ENCODE data around the gene ZNF740.
A peak's percentile ranks its signal among the peaks of the same experiment; 100 is the strongest.

Gene ZNF740

DNA sequence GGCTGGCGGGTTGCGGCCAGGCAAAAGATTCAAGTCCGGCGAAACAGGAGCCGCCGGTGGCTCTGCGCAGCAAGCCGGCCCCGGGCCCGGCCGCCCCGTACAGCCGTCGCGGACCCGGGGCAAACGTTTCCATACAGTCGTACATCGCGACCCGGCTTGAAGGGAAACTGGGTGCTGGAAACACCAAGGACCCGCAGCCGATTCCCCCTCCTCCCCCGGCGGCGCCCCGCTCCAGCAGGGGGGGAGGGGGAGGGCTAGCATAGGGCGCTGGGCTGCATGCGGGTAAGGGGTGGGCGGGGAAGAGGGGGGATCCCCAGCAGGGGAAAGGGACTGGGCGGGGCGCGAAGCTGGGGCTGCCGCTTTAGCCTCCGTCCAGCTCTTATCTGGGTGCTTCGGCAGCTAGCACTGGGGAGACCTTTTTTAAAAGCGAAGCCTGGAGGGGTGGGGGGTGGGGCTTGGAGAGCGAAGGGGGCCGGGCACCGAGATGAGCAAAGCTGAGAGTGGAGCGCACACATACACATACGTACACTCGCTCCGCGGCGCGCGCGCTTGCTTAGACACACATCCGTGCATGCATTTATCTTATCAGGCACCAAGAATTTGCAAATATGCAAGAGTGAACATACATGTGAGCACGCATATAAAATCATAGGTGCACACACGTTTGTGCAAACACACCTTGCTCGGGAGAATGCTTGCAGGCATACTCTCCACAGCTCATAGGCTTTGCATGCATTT, 39.6 kb downstream of the ZNF740 start:
- DNase-seq (ENCODE audit: insufficient read length, low spot score), result peak; percentile 78
- FAIRE-seq, result no peak
- TF ChIP-seq POLR2A (IDR thresholded peaks at IDR 0.05; ENCODE audit: low read depth, low read length), result no peak

DNA sequence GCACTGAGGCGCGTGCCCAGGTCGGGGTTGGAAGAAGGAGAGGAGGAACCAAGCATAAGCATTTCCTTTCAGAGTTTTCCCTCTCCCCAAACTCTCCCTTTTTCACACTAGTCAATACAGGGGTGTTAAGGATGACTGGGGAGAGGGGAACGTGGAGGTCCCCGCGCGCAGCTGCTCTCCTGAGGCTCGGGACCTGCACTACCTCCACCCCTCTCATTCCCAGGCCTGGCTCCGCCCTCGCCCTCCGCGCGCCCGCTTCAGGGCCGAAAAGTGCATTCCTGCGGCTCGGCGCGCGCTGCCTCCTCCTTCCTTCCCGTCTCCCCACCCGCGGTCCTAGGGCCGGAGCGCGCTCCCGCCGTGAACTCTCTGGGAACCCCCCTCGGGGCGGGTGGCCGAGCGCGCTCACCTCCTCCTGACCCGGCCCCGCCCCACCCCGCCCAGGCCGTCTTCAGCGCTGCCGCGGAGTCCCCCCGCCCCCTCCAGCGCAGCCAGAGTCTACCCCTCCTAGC, 40.2 kb downstream of the ZNF740 start:
- DNase-seq (ENCODE audit: insufficient read length, low spot score), result peak; percentile 98
- FAIRE-seq, result no peak
- no peak for TF ChIP-seq POLR2A (IDR thresholded peaks at IDR 0.05; ENCODE audit: low read depth, low read length)

DNA sequence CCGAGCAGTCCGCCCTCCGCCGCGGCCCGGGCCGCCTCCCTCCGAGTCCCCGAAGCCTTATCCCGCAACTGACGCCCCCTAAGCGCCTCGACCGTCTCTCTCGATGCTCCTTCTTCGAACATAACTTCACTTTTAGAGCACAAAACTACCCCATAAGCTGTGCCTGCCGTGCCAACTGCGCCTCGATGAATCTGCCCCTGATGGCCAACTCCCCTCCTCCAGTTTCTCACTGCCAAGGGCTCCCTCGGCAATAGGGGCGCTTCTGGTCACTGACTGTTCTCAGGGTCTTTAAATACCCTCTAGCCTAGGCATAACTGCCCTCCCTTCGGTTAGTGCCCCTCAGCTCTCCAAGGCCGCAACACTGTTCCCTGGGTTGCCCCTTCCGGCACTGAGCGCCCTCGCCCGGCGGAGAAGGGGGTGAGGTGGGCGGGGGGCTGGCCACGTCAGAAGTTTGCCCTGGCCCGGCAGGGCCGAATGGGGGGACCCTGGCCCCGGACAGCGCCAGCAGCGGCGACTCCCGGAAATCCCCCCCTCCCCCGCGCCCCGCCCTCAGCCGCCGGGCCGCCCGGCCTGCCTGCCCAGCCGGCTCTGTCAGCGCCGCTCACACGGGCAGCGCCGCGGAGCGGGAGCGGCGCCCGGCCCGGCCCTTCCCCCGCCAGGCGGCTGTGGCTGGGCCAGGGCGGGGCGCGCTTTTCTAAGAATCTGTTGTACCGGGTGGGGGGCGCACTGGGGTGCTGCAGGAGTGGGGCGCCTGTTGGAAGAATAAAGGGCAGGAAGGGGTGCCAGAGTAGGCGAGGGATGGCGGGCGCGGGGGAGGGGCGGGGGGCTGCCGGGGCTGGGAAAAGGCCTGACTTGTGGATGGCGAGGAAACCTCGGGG, 40.9 kb downstream of the ZNF740 start:
- DNase-seq (ENCODE audit: insufficient read length, low spot score) (peak; percentile 64), FAIRE-seq (no peak)

DNA sequence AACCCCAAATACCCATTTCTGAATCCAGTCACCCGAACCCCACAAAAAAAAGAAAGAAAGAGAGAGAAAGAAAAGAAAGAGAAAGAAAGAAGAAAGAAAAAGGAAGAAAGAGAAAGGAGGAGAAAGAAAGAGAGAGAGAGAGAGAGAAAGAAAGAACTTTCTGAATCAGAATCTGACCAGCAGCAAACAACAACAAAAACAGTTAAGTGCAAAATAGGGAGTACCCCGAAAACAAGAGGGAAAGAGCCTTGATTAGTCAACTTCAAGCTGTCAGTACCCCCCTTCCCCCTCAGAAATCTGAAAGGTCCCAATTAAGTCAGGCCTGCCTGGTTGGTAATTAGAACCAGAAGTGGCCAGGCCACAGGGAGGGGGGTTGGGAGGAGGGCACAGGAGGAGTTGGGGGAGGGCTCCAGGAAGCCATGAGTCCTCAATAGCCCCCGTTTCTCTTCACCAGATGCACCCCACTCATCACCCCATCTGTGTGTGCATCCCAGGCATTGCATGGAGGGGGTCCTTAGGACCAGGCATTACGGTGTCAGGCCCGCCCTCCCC, 41.7 kb downstream of the ZNF740 start:
- no peak for TF ChIP-seq POLR2A (IDR thresholded peaks at IDR 0.05; ENCODE audit: low read depth, low read length)
- DNase-seq (ENCODE audit: insufficient read length, low spot score), result no peak
- no peak for FAIRE-seq

More for the DNA sequence above, 40.9 kb downstream of the ZNF740 start:
- TF ChIP-seq POLR2A (IDR thresholded peaks at IDR 0.05; ENCODE audit: low read depth, low read length), result peak; percentile 61

DNA sequence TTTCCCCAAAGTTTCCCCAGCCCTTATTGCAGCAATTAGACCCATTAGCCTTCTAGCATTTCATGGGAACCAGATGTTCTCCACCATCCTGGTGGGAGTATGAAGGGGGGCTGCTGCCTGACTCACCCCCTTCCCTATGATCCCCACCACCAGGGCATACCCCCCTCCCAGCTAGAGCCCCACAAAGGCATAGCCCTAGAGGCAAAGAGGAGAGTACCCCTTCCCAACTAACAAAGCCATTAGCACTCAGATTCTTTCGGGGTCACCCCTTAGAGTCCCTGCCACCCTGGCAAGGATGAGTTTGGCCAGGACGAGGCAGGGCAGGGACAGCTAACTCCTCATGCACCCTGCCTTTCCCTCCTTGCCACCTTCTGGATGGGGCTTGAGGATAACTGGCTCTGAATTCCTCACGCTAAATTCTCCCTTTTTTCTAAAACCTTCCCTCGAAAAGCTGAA, 42.3 kb downstream of the ZNF740 start:
- DNase-seq (ENCODE audit: insufficient read length, low spot score), result no peak
- FAIRE-seq, result no peak
- TF ChIP-seq POLR2A (IDR thresholded peaks at IDR 0.05; ENCODE audit: low read depth, low read length), result no peak

DNA sequence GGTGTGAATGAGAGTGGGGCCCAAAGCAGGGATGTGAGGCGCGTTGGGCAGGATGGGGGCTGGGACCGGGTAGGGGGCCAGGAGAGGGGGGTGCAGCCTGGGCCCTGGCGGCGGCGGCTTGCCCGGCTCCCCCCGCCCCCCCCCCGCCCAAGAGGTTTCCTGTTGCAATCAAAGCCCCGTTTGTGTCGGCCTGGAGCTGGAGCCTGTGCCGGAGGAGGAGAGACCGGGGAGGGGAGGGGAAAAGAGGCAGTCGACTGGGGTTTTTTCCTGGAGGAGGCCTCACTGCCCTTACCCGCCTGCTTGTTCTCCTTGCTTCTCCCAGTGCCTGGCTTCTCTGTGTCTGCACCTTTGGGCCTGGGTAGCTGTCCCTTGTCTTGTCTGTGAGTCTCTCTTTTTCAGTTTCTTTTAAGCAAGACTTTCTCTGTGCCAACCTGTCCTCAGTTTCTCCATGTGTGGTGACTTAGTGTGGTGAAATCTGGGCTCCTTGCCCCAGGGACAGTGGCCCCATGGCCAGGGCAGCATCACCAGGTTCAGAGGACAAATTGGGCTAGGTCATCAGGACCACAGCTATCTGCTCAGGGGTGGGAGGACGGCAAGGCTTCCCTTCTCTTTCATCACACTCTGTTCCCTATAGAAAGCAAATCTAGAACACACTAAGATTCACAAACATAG, 43.0 kb downstream of the ZNF740 start:
- DNase-seq (ENCODE audit: insufficient read length, low spot score) (no peak), FAIRE-seq (no peak)
- TF ChIP-seq POLR2A (IDR thresholded peaks at IDR 0.05; ENCODE audit: low read depth, low read length), result no peak

DNA sequence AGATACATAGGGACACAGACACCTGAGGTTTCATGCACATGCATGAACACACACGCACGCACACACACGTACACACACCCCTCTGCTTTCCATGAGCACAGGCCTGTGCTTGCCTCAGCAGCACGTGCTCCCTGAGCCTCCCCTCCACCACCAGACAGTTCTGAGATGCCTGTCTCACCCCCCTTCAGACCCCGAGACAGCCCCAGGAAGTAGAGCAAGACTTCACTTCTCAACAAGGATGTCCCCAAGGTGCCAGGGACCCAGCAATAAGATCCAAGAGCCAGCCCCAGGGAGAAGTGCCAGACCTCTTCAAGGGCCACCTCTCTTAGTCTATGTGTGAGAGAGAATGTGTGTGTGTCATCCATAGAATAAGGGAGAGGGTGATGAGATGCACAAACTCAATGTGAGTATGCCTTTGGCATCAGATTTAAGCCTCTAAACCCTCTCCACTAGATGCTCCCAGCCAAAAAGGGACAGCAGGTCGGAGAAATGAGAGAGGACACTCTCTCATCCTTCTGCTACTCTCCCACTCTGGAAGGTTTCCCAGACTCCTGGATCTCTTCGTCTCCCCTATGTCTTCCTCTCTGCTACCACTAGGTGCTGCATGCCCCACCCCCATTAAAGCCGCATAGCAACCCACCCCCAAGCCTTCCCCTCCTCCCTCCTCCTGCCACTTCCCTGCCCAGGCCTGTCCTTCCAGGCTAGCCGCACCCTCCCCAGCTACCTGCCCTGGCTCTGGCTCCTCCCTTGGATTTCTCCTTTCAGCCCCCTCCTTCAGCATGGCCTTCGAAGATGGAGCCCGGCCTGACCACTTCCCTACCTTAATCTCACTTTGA, 43.8 kb downstream of the ZNF740 start:
- no peak for TF ChIP-seq POLR2A (IDR thresholded peaks at IDR 0.05; ENCODE audit: low read depth, low read length)
- DNase-seq (ENCODE audit: insufficient read length, low spot score) (no peak), FAIRE-seq (no peak)

DNA sequence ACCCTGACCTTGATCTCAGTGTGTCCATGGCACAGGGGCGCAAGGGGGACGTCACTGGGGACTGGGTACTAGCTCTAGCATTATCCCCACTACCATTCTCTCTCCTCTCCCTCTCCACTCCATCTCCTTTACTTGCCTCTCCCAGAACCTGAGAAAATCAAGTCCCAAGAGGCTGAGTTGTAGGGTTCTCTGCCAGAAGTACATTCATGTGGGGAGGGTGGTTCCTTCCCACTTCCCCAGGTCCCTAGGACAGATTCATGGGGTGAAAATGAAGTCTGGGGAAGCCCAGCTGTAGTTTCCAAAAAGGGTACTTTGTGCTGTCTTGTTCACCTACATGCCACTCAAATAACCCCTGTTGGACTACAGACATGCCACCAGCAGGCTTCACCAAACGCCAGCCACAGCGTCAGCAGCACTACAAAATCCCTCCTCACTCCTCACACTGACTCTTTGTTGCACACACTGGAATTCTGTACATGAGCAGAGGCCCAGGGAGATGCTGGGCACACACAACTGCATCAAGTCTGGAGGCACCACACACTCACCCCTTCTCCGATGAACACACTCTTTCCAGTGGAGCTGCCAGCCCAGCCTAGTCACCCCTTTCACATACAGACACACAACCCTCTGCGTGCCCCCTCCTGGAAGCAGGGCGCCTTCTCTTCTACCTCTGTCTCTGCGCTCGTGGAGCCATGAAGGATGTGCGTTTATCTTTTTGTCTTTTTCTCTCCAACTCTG, 44.5 kb downstream of the ZNF740 start:
- TF ChIP-seq POLR2A (IDR thresholded peaks at IDR 0.05; ENCODE audit: low read depth, low read length), result no peak
- DNase-seq (ENCODE audit: insufficient read length, low spot score) (no peak), FAIRE-seq (no peak)

DNA sequence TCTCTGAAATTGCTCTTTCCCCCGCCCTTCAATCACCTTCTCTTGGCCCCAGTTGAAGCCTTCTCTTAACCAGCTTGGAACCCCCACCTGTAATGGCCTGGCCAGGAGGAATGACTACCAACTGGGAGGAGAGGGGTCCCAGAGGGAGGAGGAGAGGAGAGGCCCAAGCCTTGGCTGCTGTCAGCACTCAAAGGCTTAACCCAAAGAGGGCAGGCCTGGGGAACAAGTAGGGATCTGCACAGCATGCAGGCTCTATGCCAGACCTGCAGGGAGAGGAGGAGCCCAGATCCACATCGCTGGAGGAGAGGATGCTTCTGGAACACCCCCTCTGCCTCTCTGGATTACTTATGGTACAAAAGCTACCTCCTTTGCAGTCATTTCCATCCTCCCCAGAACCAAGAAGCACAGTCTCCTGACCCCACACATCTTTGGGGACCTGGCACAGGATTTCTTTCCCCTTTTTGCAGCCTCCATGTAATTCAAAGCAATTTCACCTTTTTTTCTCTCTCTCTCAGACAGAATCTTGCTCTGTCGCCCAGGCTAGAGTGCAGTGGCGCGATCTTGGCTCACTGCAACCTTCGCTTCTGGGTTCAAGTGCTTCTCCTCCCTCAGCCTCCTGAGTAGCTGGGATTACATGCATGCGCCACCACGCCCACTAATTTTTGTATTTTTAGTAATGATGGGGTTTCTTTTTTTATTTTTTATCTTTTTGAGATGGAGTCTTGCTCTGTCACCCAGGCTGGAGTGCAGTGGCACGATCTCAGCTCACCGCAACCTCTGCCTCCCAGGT, 45.3 kb downstream of the ZNF740 start:
- no peak for TF ChIP-seq POLR2A (IDR thresholded peaks at IDR 0.05; ENCODE audit: low read depth, low read length)
- FAIRE-seq, result no peak
- DNase-seq (ENCODE audit: insufficient read length, low spot score), result no peak

DNA sequence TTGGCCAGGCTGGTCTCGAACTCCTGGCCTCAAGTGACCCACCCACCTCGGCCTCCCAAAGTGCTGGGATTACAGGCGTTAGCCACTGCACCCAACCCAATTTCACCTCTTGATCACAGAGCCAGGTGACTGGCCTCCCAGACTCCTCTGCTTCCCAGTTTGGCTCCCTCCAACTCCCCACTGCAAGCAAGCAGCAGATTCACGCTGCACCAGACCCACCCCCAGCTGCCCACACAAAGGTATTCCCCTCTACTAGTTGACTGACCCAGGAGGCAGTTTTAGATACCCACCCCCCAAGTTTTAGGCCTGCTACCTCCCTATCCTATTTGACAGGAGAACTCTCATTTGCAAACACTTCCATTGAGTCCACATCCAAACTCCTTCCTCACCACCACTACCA, 46.3 kb downstream of the ZNF740 start:
- TF ChIP-seq POLR2A (IDR thresholded peaks at IDR 0.05; ENCODE audit: low read depth, low read length), result no peak
- DNase-seq (ENCODE audit: insufficient read length, low spot score) (no peak), FAIRE-seq (no peak)

DNA sequence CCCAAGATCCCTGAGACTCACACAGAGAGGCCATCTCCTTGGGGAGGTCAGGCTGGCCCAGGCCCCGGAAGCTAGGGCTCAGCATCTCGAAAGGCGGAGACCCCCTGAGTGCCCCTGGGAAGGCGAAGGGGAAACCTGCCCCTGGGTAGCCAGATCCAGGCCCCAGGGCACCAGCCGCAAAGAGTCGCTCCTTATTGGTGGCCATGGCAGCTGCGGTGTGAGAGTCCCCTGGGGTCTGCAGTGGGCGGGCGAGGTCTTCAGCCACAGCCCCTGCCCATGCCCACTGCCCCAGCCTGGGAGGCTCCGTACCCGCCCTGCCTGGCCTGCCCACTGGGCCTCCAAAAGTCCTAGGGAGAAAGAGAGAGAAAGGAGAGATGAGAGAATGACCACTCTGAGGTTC, 46.8 kb downstream of the ZNF740 start:
- no peak for TF ChIP-seq POLR2A (IDR thresholded peaks at IDR 0.05; ENCODE audit: low read depth, low read length)
- DNase-seq (ENCODE audit: insufficient read length, low spot score) (no peak), FAIRE-seq (no peak)

DNA sequence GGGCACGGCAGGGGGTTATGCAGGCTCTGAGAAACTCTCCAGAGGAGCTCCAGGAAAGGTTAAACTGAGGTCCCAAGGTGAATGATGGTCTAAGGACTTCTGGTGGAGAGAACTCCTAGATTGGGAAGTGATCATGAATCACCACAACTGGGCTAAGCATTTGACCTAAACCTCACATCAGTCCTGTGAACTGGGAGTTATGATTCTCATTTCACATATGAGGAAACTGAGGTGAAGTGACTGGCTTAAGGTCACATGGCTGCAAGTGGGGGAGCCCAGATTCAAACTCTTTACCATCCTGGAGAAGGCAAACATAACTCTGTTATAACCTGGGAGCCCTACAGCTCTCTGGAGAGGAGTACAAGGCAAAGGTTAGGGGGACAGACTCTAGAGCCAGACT, 47.3 kb downstream of the ZNF740 start:
- no peak for FAIRE-seq
- no peak for TF ChIP-seq POLR2A (IDR thresholded peaks at IDR 0.05; ENCODE audit: low read depth, low read length)
- DNase-seq (ENCODE audit: insufficient read length, low spot score), result no peak
